Epithelial cell of proximal tubule (primary cell): ENCODE measurements around the gene FHOD3. TPM values are rescaled to one million over a fixed set of nuclear protein-coding genes. Genes with fewer than 3 reads are reported as not detected.

ENCODE experiments used
- DNase-seq: peaks from one replicate; pipeline ENCODE4 v3.0.0-alpha.2; 2011; ENCODE audit warnings: low read depth
- H3K4me3 ChIP-seq: 2 replicates; pipeline ENCODE4 v1.5.1; 2011; ENCODE audit warnings: low read depth, mild to moderate bottlenecking, low read length
- CTCF ChIP-seq: conservative IDR thresholded peaks from 2 replicates; pipeline ENCODE4 v1.5.1; 2012; ENCODE audit warnings: low read depth, mild to moderate bottlenecking, low read length
- total RNA-seq: library from RNA; depleted of rRNA; stranded (reverse); fragments of >200 nt; gene quantifications from 2 replicates; pipeline ENCODE4 v1.2.3, GENCODE V29; 2015

The FHOD3 gene
- total RNA-seq, 1 donor from 2014 or later: 27.3 TPM

GRCh38 chr18:36326771-36327170 is 29.3 kb downstream of the FHOD3 start:
- no peak for TF ChIP-seq CTCF
- H3K4me3 ChIP-seq: no peak overlapping the region
- DNase-seq: no peak

GRCh38 chr18:36327352-36328316 is 30.1 kb downstream of the FHOD3 start:
- DNase-seq: no peak
- TF ChIP-seq CTCF: no peak
- no peak overlapping the region for H3K4me3 ChIP-seq

GRCh38 chr18:36328385-36328858 is 30.9 kb downstream of the FHOD3 start:
- DNase-seq: no peak
- H3K4me3 ChIP-seq: no peak overlapping the region
- TF ChIP-seq CTCF: no peak

GRCh38 chr18:36328916-36329315 is 31.4 kb downstream of the FHOD3 start:
- TF ChIP-seq CTCF: no peak

GRCh38 chr18:36329684-36330434 is 32.3 kb downstream of the FHOD3 start:
- no peak for TF ChIP-seq CTCF
- DNase-seq: no peak
- H3K4me3 ChIP-seq: no peak overlapping the region

More at GRCh38 chr18:36328916-36329315, 31.4 kb downstream of the FHOD3 start:
- DNase-seq: no peak
- H3K4me3 ChIP-seq: no peak overlapping the region

- TF ChIP-seq CTCF: no peak
- DNase-seq: no peak
Observed at GRCh38 chr18:36330435-36331052, 33.0 kb downstream of the FHOD3 start.

More at GRCh38 chr18:36330435-36331052, 33.0 kb downstream of the FHOD3 start:
- no peak overlapping the region for H3K4me3 ChIP-seq
